Naive thymus-derived CD8-positive, alpha-beta T cell (primary cell): ENCODE data around the gene OR2D2. TPM values are rescaled to one million over a fixed set of nuclear protein-coding genes. Genes with fewer than 3 reads are reported as not detected.
"Not testable (repeated sequence)": the region's sequence is repeated elsewhere in the genome, so short reads cannot be mapped to it uniquely, and the experiment has no call there.

Experiments
- ATAC-seq, 2 donors: fragments of 150-1000 bp; cut with Tn5 transposase in 1 of 2; sonication (Bioruptor Pico), chemical (Tn5 transposase) in 1 of 2; 1 replicate in 1 of 2; 2 replicates in 1 of 2; pipeline ENCODE4 v1.10.0; 2021; ENCODE audit warnings: mild to moderate bottlenecking in 2 of 2, moderate library complexity in 2 of 2
- POLR2A ChIA-PET: fragments of 350-600 bp; sonication (Branson Sonifier 250); formaldehyde crosslinking; loops from one replicate; lab custom pipeline; 2021; ENCODE audit warnings: antibody characterized with exemption; lab: Charles Lee
- DNase-seq, 10 donors: peaks; one replicate each; pipeline versions ENCODE4 v3.0.0 to v3.0.0-alpha.2; 2020 to 2022
- H3K27ac Mint-ChIP-seq, 10 donors: one replicate each; pipeline ENCODE4 v1.8.0; 2020 to 2022; ENCODE audit warnings: mild to moderate bottlenecking in 10 of 10, mixed read lengths in 10 of 10, moderate library complexity in 4 of 10, inconsistent platforms in 1 of 10
- H3K27me3 Mint-ChIP-seq, 5 donors: one replicate each; pipeline ENCODE4 v1.8.0; 2021 to 2022; ENCODE audit warnings: mixed read lengths in 5 of 5
- H3K36me3 Mint-ChIP-seq, 3 donors: one replicate each; pipeline ENCODE4 v1.8.0; 2020 to 2022; ENCODE audit warnings: mixed read lengths in 3 of 3, mild to moderate bottlenecking in 2 of 3, inconsistent platforms in 1 of 3
- H3K4me1 Mint-ChIP-seq, 4 donors: one replicate each; pipeline ENCODE4 v1.8.0; 2021 to 2022; ENCODE audit warnings: mixed read lengths in 4 of 4
- H3K4me3 Mint-ChIP-seq, 10 donors: one replicate each; pipeline ENCODE4 v1.8.0; 2020 to 2022; ENCODE audit warnings: mild to moderate bottlenecking in 10 of 10, mixed read lengths in 10 of 10, moderate library complexity in 6 of 10, inconsistent platforms in 1 of 10
- H3K9me3 Mint-ChIP-seq, 9 donors: one replicate each; pipeline ENCODE4 v1.8.0; 2020 to 2022; ENCODE audit warnings: mixed read lengths in 9 of 9, mild to moderate bottlenecking in 3 of 9, inconsistent platforms in 1 of 9, moderate library complexity in 1 of 9
- polyA plus RNA-seq, 3 donors: library from polyadenylated mRNA; unstranded; fragments of 300-500 nt; fragmentation: Illumina TruSeq; gene quantifications; one replicate each; pipeline ENCODE4 v1.2.3, GENCODE V29; 2021
- total RNA-seq, 8 experiments: library from RNA in 2 of 8; stranded (reverse) in 2 of 8; gene quantifications; one replicate each; pipeline ENCODE4 v1.2.3 and lab custom pipeline; 2021 to 2026

The OR2D2 gene
- total and polyA plus RNA-seq, 5 experiments from 2014 or later: not detected

GRCh38 chr11:6911948-6912347 lies 19.6 kb upstream of the OR2D2 start:
- POLR2A ChIA-PET: no interaction called here
- Mint-ChIP-seq H3K4me1 (peaks cover 0 to 2% (median 0%) of the 10 kb centered on the region in 4 donors), H3K27me3 (peaks cover 0 to 2% (median 0%) of the 10 kb centered on the region in 5 donors), H3K9me3 (peaks cover 0 to 3% (median 0%) of the 10 kb centered on the region in 9 donors), H3K36me3 (no peaks in the 10 kb centered on the region), H3K4me3 (no peak overlapping the region), H3K27ac (no peak overlapping the region)
- ATAC-seq: no peak
- no peak for DNase-seq

- no peak for ATAC-seq
- Mint-ChIP-seq H3K4me3 (no peak overlapping the region), H3K4me1 (peaks cover 0 to 2% (median 0%) of the 10 kb centered on the region in 4 donors), H3K27me3 (peaks cover 0 to 2% (median 0%) of the 10 kb centered on the region in 5 donors), H3K36me3 (no peaks in the 10 kb centered on the region), H3K27ac (no peak overlapping the region), H3K9me3 (peaks cover 0 to 3% (median 0%) of the 10 kb centered on the region in 9 donors)
- POLR2A ChIA-PET: no interaction called here
- DNase-seq: no peak
These were observed 19.1 kb upstream of the OR2D2 start for GRCh38 chr11:6911378-6911777.

GRCh38 chr11:6904804-6905203 lies 12.5 kb upstream of the OR2D2 start:
- H3K4me1 Mint-ChIP-seq, H3K4me3 Mint-ChIP-seq, H3K27ac Mint-ChIP-seq, POLR2A ChIA-PET, ATAC-seq, DNase-seq, H3K9me3 Mint-ChIP-seq, H3K36me3 Mint-ChIP-seq: not testable (repeated sequence)
- peaks cover 3 to 18% (median 7%) of the 10 kb centered on the region in 5 donors for H3K27me3 Mint-ChIP-seq

- ATAC-seq (no peak), DNase-seq (no peak)
- Mint-ChIP-seq H3K27me3 (peaks cover 10 to 53% (median 13%) of the 10 kb centered on the region in 5 donors), H3K4me1 (no peaks in the 10 kb centered on the region), H3K4me3 (no peak overlapping the region), H3K27ac (no peak overlapping the region), H3K9me3 (peaks cover 0 to 2% (median 0%) of the 10 kb centered on the region in 9 donors), H3K36me3 (peaks cover 0 to 3% (median 0%) of the 10 kb centered on the region in 3 donors)
- POLR2A ChIA-PET: no interaction called here
These were observed 8.2 kb upstream of the OR2D2 start for GRCh38 chr11:6900327-6900999.

GRCh38 chr11:6898911-6899310 lies 6.6 kb upstream of the OR2D2 start:
- no peak for DNase-seq
- POLR2A ChIA-PET: no interaction called here
- H3K9me3 Mint-ChIP-seq: no peaks in the 10 kb centered on the region
- H3K36me3 Mint-ChIP-seq: no peaks in the 10 kb centered on the region
- H3K4me1 Mint-ChIP-seq: no peaks in the 10 kb centered on the region
- H3K27ac Mint-ChIP-seq: no peak overlapping the region
- ATAC-seq: no peak
- H3K27me3 Mint-ChIP-seq: peaks cover 9 to 53% (median 12%) of the 10 kb centered on the region in 5 donors
- no peak overlapping the region for H3K4me3 Mint-ChIP-seq

- Mint-ChIP-seq H3K27ac (no peak overlapping the region), H3K36me3 (no peaks in the 10 kb centered on the region), H3K4me1 (no peaks in the 10 kb centered on the region), H3K27me3 (peaks cover 10 to 64% (median 19%) of the 10 kb centered on the region in 5 donors), H3K4me3 (no peak overlapping the region), H3K9me3 (no peaks in the 10 kb centered on the region)
- no peak for DNase-seq
- no peak for ATAC-seq
- POLR2A ChIA-PET: no interaction called here
These were observed 2.7 kb upstream of the OR2D2 start for GRCh38 chr11:6895010-6895409.

- H3K27me3 Mint-ChIP-seq: peaks cover 10 to 55% (median 21%) of the 10 kb centered on the region in 5 donors
- H3K36me3 Mint-ChIP-seq: no peaks in the 10 kb centered on the region
- no peak overlapping the region for H3K27ac Mint-ChIP-seq
- no peak for ATAC-seq
- no peak for DNase-seq
- POLR2A ChIA-PET: no interaction called here
- H3K4me1 Mint-ChIP-seq: no peaks in the 10 kb centered on the region
- H3K4me3 Mint-ChIP-seq: no peak overlapping the region
- H3K9me3 Mint-ChIP-seq: peaks cover 0 to 5% (median 0%) of the 10 kb centered on the region in 9 donors
These were observed 1.8 kb upstream of the OR2D2 start for GRCh38 chr11:6894097-6894496.

- H3K27me3 Mint-ChIP-seq: peaks cover 10 to 29% (median 16%) of the 10 kb centered on the region in 5 donors
These were observed 2.5 kb downstream of the OR2D2 start for GRCh38 chr11:6889835-6890234.

GRCh38 chr11:6888830-6889229 lies 3.5 kb downstream of the OR2D2 start:
- DNase-seq: no peak
- H3K27ac Mint-ChIP-seq: no peak overlapping the region
- H3K27me3 Mint-ChIP-seq: peaks cover 11 to 39% (median 18%) of the 10 kb centered on the region in 5 donors
- H3K4me1 Mint-ChIP-seq: no peaks in the 10 kb centered on the region
- POLR2A ChIA-PET: no interaction called here
- no peaks in the 10 kb centered on the region for H3K36me3 Mint-ChIP-seq
- H3K9me3 Mint-ChIP-seq: peaks cover 0 to 16% (median 2%) of the 10 kb centered on the region in 9 donors
- no peak overlapping the region for H3K4me3 Mint-ChIP-seq
- no peak for ATAC-seq

More at GRCh38 chr11:6889835-6890234, 2.5 kb downstream of the OR2D2 start:
- peaks cover 0 to 16% (median 2%) of the 10 kb centered on the region in 9 donors for H3K9me3 Mint-ChIP-seq
- no peak overlapping the region for H3K27ac Mint-ChIP-seq
- H3K36me3 Mint-ChIP-seq: no peaks in the 10 kb centered on the region
- POLR2A ChIA-PET: no interaction called here
- ATAC-seq: no peak
- no peak for DNase-seq
- no peak overlapping the region for H3K4me3 Mint-ChIP-seq
- no peaks in the 10 kb centered on the region for H3K4me1 Mint-ChIP-seq

GRCh38 chr11:6887711-6888110 lies 4.6 kb downstream of the OR2D2 start:
- H3K4me3 Mint-ChIP-seq, ATAC-seq, POLR2A ChIA-PET, DNase-seq, H3K4me1 Mint-ChIP-seq, H3K27ac Mint-ChIP-seq, H3K36me3 Mint-ChIP-seq: not testable (repeated sequence)
- H3K27me3 Mint-ChIP-seq: peaks cover 15 to 45% (median 23%) of the 10 kb centered on the region in 5 donors
- peaks cover 0 to 16% (median 2%) of the 10 kb centered on the region in 9 donors for H3K9me3 Mint-ChIP-seq

- POLR2A ChIA-PET: no interaction called here
- H3K27ac Mint-ChIP-seq: no peak overlapping the region
- no peaks in the 10 kb centered on the region for H3K4me1 Mint-ChIP-seq
- H3K27me3 Mint-ChIP-seq: peaks cover 11 to 52% (median 20%) of the 10 kb centered on the region in 5 donors
- H3K9me3 Mint-ChIP-seq: peaks cover 0 to 10% (median 0%) of the 10 kb centered on the region in 9 donors
- H3K4me3 Mint-ChIP-seq: no peak overlapping the region
- ATAC-seq (no peak), DNase-seq (no peak)
- no peaks in the 10 kb centered on the region for H3K36me3 Mint-ChIP-seq
These were observed 9.5 kb downstream of the OR2D2 start for GRCh38 chr11:6882751-6883150.

GRCh38 chr11:6876914-6877313 lies 15.4 kb downstream of the OR2D2 start:
- DNase-seq (no peak), ATAC-seq (no peak)
- H3K4me3 Mint-ChIP-seq: no peak overlapping the region
- no peaks in the 10 kb centered on the region for H3K4me1 Mint-ChIP-seq
- H3K27me3 Mint-ChIP-seq: peaks cover 15 to 48% (median 18%) of the 10 kb centered on the region in 5 donors
- H3K36me3 Mint-ChIP-seq: no peaks in the 10 kb centered on the region
- no peak overlapping the region for H3K27ac Mint-ChIP-seq
- H3K9me3 Mint-ChIP-seq: peaks cover 0 to 3% (median 0%) of the 10 kb centered on the region in 9 donors
- POLR2A ChIA-PET: no interaction called here

- H3K4me3 Mint-ChIP-seq: no peak within 1 kb of the TSS
- no peaks in the 10 kb centered on the region for H3K36me3 Mint-ChIP-seq
- peaks cover 14 to 46% (median 17%) of the 10 kb centered on the region in 5 donors for H3K27me3 Mint-ChIP-seq
- POLR2A ChIA-PET: no interaction called here
- ATAC-seq: no peak
- peaks cover 0 to 3% (median 0%) of the 10 kb centered on the region in 9 donors for H3K9me3 Mint-ChIP-seq
- H3K27ac Mint-ChIP-seq: no peak within 1 kb of the TSS
- no peak for DNase-seq
- H3K4me1 Mint-ChIP-seq: no peaks in the 10 kb centered on the region
These were observed 16.0 kb downstream of the OR2D2 start, which contains the start of gene OR10A4 for GRCh38 chr11:6876325-6876724. OR10A4 (plus strand) TSS chr11:6876625; CDS start chr11:6876648, 23 bp downstream.
